ENCODE measurements around the gene USP34.

The USP34 gene

GRCh38 chr2:61144697-61145268 lies 326.1 kb downstream of the USP34 start:
- DNase-seq, result peak; percentile 98 to 99

GRCh38 chr2:61141151-61141550 lies 329.7 kb downstream of the USP34 start:
- DNase-seq, result no peak

GRCh38 chr2:61138859-61139258 lies 332.0 kb downstream of the USP34 start:
- no peak for DNase-seq

All from NCI-H446 (cell line).